ENCODE results near the gene SPRED3.

Gene SPRED3

DNA sequence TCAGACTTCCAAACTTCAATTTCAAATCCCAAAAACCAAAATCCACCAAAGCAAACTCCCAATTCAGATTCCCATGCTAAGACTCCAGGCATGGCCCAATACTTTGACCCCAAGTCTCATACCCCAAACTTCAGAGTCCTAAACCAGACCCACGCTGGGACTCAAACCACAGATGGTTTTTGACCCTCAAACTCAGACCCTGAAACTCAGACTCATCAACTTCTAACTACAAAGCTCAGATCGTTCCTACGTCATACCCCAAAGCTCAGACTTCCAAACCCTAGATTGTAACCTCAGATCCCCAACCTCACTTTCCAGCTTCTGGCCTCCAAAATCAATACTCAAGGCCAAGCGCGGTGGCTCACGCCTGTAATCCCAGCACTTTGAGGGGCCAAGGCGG lies 56.9 kb downstream of the SPRED3 start:
- no peak for DNase-seq (ENCODE audit: low read depth in 2 of 2)

DNA sequence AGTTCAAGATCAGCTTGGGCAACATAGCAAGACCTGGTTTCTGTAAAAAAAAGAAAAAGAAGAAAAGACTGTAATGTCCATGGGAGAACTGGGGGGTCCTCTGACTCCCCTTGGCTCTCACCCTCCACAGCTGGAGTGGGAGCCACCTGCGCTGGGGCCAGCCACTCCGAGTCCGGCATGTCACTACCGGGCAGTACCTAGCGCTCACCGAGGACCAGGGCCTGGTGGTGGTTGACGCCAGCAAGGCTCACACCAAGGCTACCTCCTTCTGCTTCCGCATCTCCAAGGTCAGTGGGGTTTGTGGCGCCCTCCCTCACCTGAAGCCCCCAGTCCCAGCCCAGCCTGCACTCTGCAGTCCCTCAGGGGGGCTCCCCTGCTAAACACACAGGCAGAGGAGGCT lies 59.7 kb downstream of the SPRED3 start:
- DNase-seq (ENCODE audit: low read depth in 2 of 2): no peak
